Prostate gland (tissue), 2 donors: Measurements from ENCODE around the gene PLA2G2D.

Source experiments
- CTCF ChIP-seq, 4 experiments: fragments of 200-600 bp in 2 of 4; fragments of 450-650 bp in 2 of 4; sonication (generic) in 2 of 4; IDR thresholded peaks; 1 replicate in 3 of 4; 2 replicates in 1 of 4; pipeline ENCODE4 v1.5.1; 2016 to 2019; ENCODE audit warnings: antibody characterized with exemption in 4 of 4, mild to moderate bottlenecking in 2 of 4, moderate library complexity in 2 of 4
- POLR2A ChIP-seq: fragments of 450-650 bp; IDR thresholded peaks from one replicate; pipeline ENCODE4 v1.6.1; 2016; ENCODE audit warnings: antibody characterized with exemption, mild to moderate bottlenecking
- POLR2AphosphoS5 ChIP-seq: sonication (generic); formaldehyde crosslinking; IDR thresholded peaks from one replicate; pipeline ENCODE4 v1.6.1; 2017; ENCODE audit warnings: antibody characterized with exemption

GRCh38 chr1:20087668-20088067, 31.7 kb downstream of the PLA2G2D start:
- TF ChIP-seq CTCF (IDR thresholded peaks at IDR 0.05) (no peak), POLR2A (no peak), POLR2AphosphoS5 (no peak)
